SHP77 (cell line): ENCODE results near the gene NTN1.

Source experiments
- DNase-seq, 2 experiments: peaks; one replicate each; lab custom pipeline; 2025; lab: John Stamatoyannopoulos, UW

The NTN1 gene

GRCh38 chr17:9006175-9006767 lies 15.0 kb upstream of the NTN1 start:
- DNase-seq, result no peak

- DNase-seq, result no peak
These were observed 14.1 kb upstream of the NTN1 start for GRCh38 chr17:9007052-9007714.

- DNase-seq, result no peak
These were observed 12.2 kb upstream of the NTN1 start for GRCh38 chr17:9009096-9009495.

- no peak for DNase-seq
These were observed 11.6 kb upstream of the NTN1 start for GRCh38 chr17:9009737-9010136.

- DNase-seq, result no peak
These were observed 10.3 kb upstream of the NTN1 start for GRCh38 chr17:9011001-9011400.

- DNase-seq, result no peak
These were observed 4.3 kb upstream of the NTN1 start for GRCh38 chr17:9016941-9017552.

- DNase-seq, result no peak
These were observed 2.6 kb upstream of the NTN1 start for GRCh38 chr17:9018726-9019125.

GRCh38 chr17:9020096-9020823 lies 1.1 kb upstream of the NTN1 start:
- DNase-seq, result no peak

- DNase-seq, result no peak
These were observed 519 bp upstream of the NTN1 start for GRCh38 chr17:9020824-9021157.

- DNase-seq, result no peak
These were observed 772 bp downstream of the NTN1 start for GRCh38 chr17:9021992-9022572.

- no peak for DNase-seq
These were observed 1.5 kb downstream of the NTN1 start for GRCh38 chr17:9022573-9023391.

- no peak for DNase-seq
These were observed 2.3 kb downstream of the NTN1 start for GRCh38 chr17:9023392-9024218.

- no peak for DNase-seq
These were observed 3.2 kb downstream of the NTN1 start for GRCh38 chr17:9024497-9024896.

GRCh38 chr17:9026741-9027140 lies 5.4 kb downstream of the NTN1 start:
- no peak for DNase-seq

- no peak for DNase-seq
These were observed 7.1 kb downstream of the NTN1 start for GRCh38 chr17:9028202-9028987.

- DNase-seq, result no peak
These were observed 7.8 kb downstream of the NTN1 start for GRCh38 chr17:9028988-9029570.

GRCh38 chr17:9032151-9032550 lies 10.8 kb downstream of the NTN1 start:
- DNase-seq, result no peak

GRCh38 chr17:9032583-9032982 lies 11.3 kb downstream of the NTN1 start:
- no peak for DNase-seq

GRCh38 chr17:9035249-9035648 lies 13.9 kb downstream of the NTN1 start:
- DNase-seq, result no peak

GRCh38 chr17:9036336-9036735 lies 15.0 kb downstream of the NTN1 start:
- DNase-seq, result no peak
